Keratinocyte (primary cell): Measurements from ENCODE around the gene MLLT6. TPM values are rescaled to one million over a fixed set of nuclear protein-coding genes. Genes with fewer than 3 reads are reported as not detected.

ENCODE experiments used
- DNase-seq: peaks from one replicate; pipeline ENCODE4 v3.0.0-alpha.2; 2011; ENCODE audit warnings: low read depth, missing footprints, low spot score
- FAIRE-seq: peaks from 2 replicates; lab custom pipeline; 2011; peaks lifted over from hg19 to GRCh38; lab: Jason Lieb, UNC
- H2AFZ ChIP-seq: 2 replicates; pipeline ENCODE4 v1.6.0; 2012; ENCODE audit warnings: low read length, control low read depth, inconsistent platforms; ENCODE audit not compliant: control insufficient read depth
- H3K27ac ChIP-seq: 2 replicates; pipeline ENCODE4 v1.5.1; 2011; ENCODE audit warnings: low read length; ENCODE audit not compliant: control insufficient read depth, insufficient read depth
- H3K27me3 ChIP-seq: 3 replicates; pipeline ENCODE4 v1.6.0; 2011; ENCODE audit warnings: low read length; ENCODE audit not compliant: control insufficient read depth, insufficient read depth; ENCODE audit errors: extremely low read depth
- H3K36me3 ChIP-seq, 2 experiments: 2 replicates in 1 of 2; 3 replicates in 1 of 2; pipeline ENCODE4 v1.5.1; 2011; ENCODE audit warnings: low read length in 2 of 2, mild to moderate bottlenecking in 1 of 2; ENCODE audit not compliant: control insufficient read depth in 2 of 2, insufficient read depth in 2 of 2; ENCODE audit errors: extremely low read depth in 1 of 2
- H3K4me1 ChIP-seq: 3 replicates; pipeline ENCODE4 v1.5.1; 2011; ENCODE audit warnings: low read length; ENCODE audit not compliant: control insufficient read depth, insufficient read depth; ENCODE audit errors: extremely low read depth
- H3K4me2 ChIP-seq: 3 replicates; pipeline ENCODE4 v1.6.0; 2011; ENCODE audit warnings: low read depth, low read length; ENCODE audit not compliant: control insufficient read depth, insufficient read depth; ENCODE audit errors: extremely low read depth
- H3K4me3 ChIP-seq, 3 experiments: fragments of 200-600 bp in 1 of 3; sonication (generic) in 1 of 3; 2 replicates in 2 of 3; 3 replicates in 1 of 3; pipeline ENCODE4 v1.5.1; 2011 to 2016; ENCODE audit warnings: low read length in 3 of 3, mild to moderate bottlenecking in 3 of 3, control low read depth in 2 of 3, inconsistent platforms in 1 of 3, low read depth in 1 of 3, mixed read lengths in 1 of 3, mixed run types in 1 of 3, moderate library complexity in 1 of 3; ENCODE audit not compliant: control insufficient read depth in 2 of 3, insufficient read depth in 2 of 3; ENCODE audit errors: extremely low read depth in 1 of 3
- H3K79me2 ChIP-seq: 2 replicates; pipeline ENCODE4 v1.6.0; 2012; ENCODE audit warnings: low read length; ENCODE audit not compliant: control insufficient read depth, insufficient read depth
- H3K9ac ChIP-seq: 3 replicates; pipeline ENCODE4 v1.6.0; 2011; ENCODE audit warnings: low read length; ENCODE audit not compliant: control insufficient read depth, insufficient read depth; ENCODE audit errors: extremely low read depth
- H3K9me1 ChIP-seq: 3 replicates; pipeline ENCODE4 v1.6.0; 2011; ENCODE audit warnings: low read length; ENCODE audit not compliant: control insufficient read depth, insufficient read depth; ENCODE audit errors: extremely low read depth
- H3K9me3 ChIP-seq: 2 replicates; pipeline ENCODE4 v1.5.1; 2012; ENCODE audit warnings: low read depth, low read length; ENCODE audit not compliant: control insufficient read depth
- H4K20me1 ChIP-seq: 3 replicates; pipeline ENCODE4 v1.6.0; 2011; ENCODE audit warnings: low read length; ENCODE audit not compliant: control insufficient read depth, insufficient read depth; ENCODE audit errors: extremely low read depth
- CTCF ChIP-seq, 3 experiments: IDR thresholded peaks in 1 of 3; conservative IDR thresholded peaks in 1 of 3; optimal IDR thresholded peaks in 1 of 3; 2 replicates in 2 of 3; 3 replicates in 1 of 3; pipeline versions ENCODE3 to v1.5.1; 2011; ENCODE audit warnings: low read length in 3 of 3, mild to moderate bottlenecking in 3 of 3, moderate library complexity in 2 of 3, control low read depth in 1 of 3, inconsistent platforms in 1 of 3; ENCODE audit not compliant: insufficient read depth in 2 of 3; ENCODE audit errors: extremely low read depth in 1 of 3
- EZH2 ChIP-seq: IDR thresholded peaks from one replicate; pipeline ENCODE4 v1.6.1; 2012; ENCODE audit warnings: inconsistent platforms, mild to moderate bottlenecking, low read length, moderate library complexity
- dilution Hi-C: fragments of 300-500 bp; cut with MboI; formaldehyde crosslinking; loops from one replicate; pipeline ENCODE4 v1.7.0; 2020; ENCODE audit warnings: low sequenced_read_pairs; ENCODE audit not compliant: extremely low pct_ligation_motif_present
- polyA plus RNA-seq, 5 experiments: library from polyadenylated mRNA; depleted of rRNA in 3 of 5; stranded (reverse) in 3 of 5; stranded (forward) in 1 of 5; unstranded in 1 of 5; fragments of >200 nt; gene quantifications; 1 replicate in 1 of 5; 2 replicates in 3 of 5; 3 replicates in 1 of 5; pipeline versions ENCODE4 v1.2.1 to v1.2.3, GENCODE V29; 2011 to 2012; ENCODE audit warnings: missing spikeins in 2 of 5, low read depth in 1 of 5, low replicate concordance in 1 of 5

The MLLT6 gene
- polyA plus RNA-seq, 1 donor (not counting 4 experiments of a cell fraction or from before 2014, with no cell fraction given), result 17.4 TPM

DNA sequence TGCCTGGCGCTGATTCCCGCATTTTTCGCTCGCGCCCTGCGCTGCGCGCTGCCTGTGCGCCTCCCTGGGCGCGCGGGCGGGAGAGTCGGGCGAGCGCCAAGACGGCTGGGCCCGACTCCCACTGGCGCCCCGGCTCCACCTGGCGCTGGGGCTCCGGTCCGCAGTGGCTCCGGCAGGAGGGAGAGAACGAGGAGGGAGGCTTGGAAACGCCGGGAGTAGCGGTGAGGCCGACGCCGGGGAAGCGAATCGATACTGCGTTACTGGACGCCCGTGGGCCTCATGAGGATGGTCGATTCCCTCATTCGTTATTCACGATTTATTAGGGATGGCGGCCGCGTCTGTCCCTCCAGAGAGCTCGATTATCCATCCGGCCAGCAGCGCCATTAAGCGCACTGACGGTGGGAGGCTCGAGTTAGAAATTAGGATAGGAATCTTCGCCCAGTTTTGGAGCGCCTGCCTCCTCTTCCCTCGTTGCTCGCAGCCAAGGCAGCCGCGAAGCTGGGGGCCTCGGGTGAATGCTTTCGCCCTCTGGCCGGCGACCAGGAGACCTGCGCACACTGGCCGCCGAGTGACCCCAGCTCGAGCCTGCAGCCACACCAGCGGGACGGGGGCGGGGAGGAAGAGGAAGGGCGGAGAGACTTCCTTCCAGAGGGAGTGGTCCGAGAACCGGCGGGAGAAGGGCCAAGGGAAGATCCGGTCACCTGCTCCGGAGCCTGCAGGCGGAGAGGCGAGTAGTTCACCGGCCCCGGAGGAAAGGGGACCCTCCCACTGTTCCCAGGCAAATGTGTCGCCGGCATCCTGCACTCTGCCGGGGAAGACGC is 44.4 kb downstream of the MLLT6 start:
- peaks cover 7% of the 10 kb centered on the region for H3K9me1 ChIP-seq
- dilution Hi-C loops, result no loop called here
- peak overlapping the region; percentile 20 for H3K27ac ChIP-seq
- H3K4me1 ChIP-seq, result peaks cover 27% of the 10 kb centered on the region
- FAIRE-seq, result no peak
- peak overlapping the region; percentile 73 to 95 (median 82) for H3K4me3 ChIP-seq
- peak overlapping the region; percentile 64 for H2AFZ ChIP-seq
- H3K4me2 ChIP-seq, result peak overlapping the region; percentile 87
- peak overlapping the region; percentile 60 for H3K9ac ChIP-seq
- TF ChIP-seq EZH2 (no peak), CTCF (optimal IDR thresholded peaks at IDR 0.05 in 1 of 3, IDR thresholded peaks at IDR 0.05 in 1 of 3, conservative IDR thresholded peaks at IDR 0.05 in 1 of 3; ENCODE audit: extremely low read depth in 1 of 3, insufficient read depth in 2 of 3, low read length in 3 of 3) (no peak)
- H4K20me1 ChIP-seq, result peaks cover 2% of the 10 kb centered on the region
- peaks cover under 1 to 3% of the 10 kb centered on the region in 2 experiments for H3K36me3 ChIP-seq
- no peaks in the 10 kb centered on the region for H3K9me3 ChIP-seq
- peaks cover 47% of the 10 kb centered on the region for H3K79me2 ChIP-seq
- H3K27me3 ChIP-seq, result no peaks in the 10 kb centered on the region
- DNase-seq, result no peak

GRCh38 chr17:38750044-38750311 is 44.9 kb downstream of the MLLT6 start:
- H3K9me3 ChIP-seq, result no peaks in the 10 kb centered on the region
- peak overlapping the region; percentile 64 for H2AFZ ChIP-seq
- no peak overlapping the region for H3K27ac ChIP-seq
- H3K79me2 ChIP-seq, result peaks cover 48% of the 10 kb centered on the region
- H3K4me3 ChIP-seq, result peak overlapping the region; percentile 73 to 95 (median 82)
- H3K9ac ChIP-seq, result peak overlapping the region; percentile 28
- FAIRE-seq (no peak), DNase-seq (no peak)
- peaks cover 2% of the 10 kb centered on the region for H4K20me1 ChIP-seq
- H3K27me3 ChIP-seq, result no peaks in the 10 kb centered on the region
- H3K4me1 ChIP-seq, result peaks cover 27% of the 10 kb centered on the region
- TF ChIP-seq CTCF (optimal IDR thresholded peaks at IDR 0.05 in 1 of 3, IDR thresholded peaks at IDR 0.05 in 1 of 3, conservative IDR thresholded peaks at IDR 0.05 in 1 of 3; ENCODE audit: extremely low read depth in 1 of 3, insufficient read depth in 2 of 3, low read length in 3 of 3) (no peak), EZH2 (no peak)
- peaks cover 2 to 8% of the 10 kb centered on the region in 2 experiments for H3K36me3 ChIP-seq
- dilution Hi-C loops, result no loop called here
- peaks cover 7% of the 10 kb centered on the region for H3K9me1 ChIP-seq
- peak overlapping the region; percentile 87 for H3K4me2 ChIP-seq
